ENCODE data around the gene CACNG6.
A peak's percentile ranks its signal among the peaks of the same experiment; 100 is the strongest.

CACNG6 gene

GRCh38 chr19:53962887-53963431 is 28.5 kb upstream of the CACNG6 start, which contains the start of gene CACNG8:
TSS of gene CACNG8 (plus strand) at chr19:53962937.
- DNase-seq (ENCODE audit: low read depth): no peak
- peak within 1 kb of the TSS; percentile 30 for H3K4me3 ChIP-seq (ENCODE audit: low read depth, low read length)

DNA sequence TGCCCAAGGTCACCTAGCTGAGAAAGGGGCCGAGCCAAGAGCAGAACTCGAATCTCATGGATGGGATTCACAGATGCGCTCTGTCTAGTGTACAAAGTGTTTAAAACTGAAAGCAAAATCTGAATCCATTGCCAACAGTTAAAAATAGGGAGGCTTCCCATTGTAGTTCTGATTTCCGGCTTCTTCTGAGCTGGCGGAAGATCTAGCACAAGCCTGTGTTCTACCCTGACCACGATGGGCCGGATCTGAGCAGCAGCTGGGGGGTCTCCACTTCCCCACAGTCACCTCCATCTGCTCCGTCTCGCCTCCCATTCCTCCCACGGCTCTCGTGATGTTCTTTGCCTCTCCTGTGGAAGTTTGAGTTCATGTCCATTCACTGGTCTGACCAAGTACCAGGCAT is 26.3 kb upstream of the CACNG6 start:
- no peak for DNase-seq (ENCODE audit: low read depth)
- no peak overlapping the region for H3K4me3 ChIP-seq (ENCODE audit: low read depth, low read length)

DNA sequence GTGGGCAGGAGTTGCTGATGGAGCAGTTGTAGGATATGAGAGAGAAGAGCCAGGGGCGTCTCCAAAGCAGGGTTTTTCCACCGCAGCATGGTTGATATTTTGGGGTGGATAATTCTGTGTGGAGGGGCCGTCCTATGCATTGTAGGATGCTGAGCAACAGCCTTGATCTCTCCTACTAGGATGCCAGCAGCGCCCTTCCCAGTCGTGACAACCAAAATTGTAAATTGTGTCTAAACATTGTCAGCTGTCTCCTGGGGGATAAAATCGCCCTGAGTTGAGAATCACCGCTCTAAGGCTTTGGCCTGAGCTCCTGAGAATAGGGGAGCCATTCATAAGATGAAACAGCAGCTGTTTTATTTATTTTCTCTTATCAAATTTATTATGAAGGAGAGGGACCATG is 24.5 kb upstream of the CACNG6 start:
- no peak for DNase-seq (ENCODE audit: low read depth)
- no peak overlapping the region for H3K4me3 ChIP-seq (ENCODE audit: low read depth, low read length)

DNA sequence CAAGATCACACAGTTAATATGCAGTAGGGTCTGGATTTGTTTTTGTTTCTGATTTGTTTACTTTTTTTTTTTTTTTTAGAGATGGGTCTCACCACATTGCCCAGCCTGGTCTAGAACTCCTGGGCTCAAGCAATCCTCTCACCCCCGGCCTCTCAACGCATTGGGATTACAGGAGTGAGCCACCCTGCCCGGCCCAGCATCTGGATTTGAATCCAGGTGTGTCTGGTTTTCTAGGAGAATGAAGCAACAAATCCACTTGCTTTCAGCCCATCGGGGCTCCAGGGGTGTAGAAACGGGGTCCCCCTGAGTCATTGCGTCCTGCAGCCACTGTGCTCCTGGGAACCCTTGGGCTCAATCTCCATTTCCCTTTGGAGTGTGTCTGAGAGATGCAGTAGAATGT is 22.1 kb upstream of the CACNG6 start:
- DNase-seq (ENCODE audit: low read depth): no peak
- H3K4me3 ChIP-seq (ENCODE audit: low read depth, low read length): no peak overlapping the region

DNA sequence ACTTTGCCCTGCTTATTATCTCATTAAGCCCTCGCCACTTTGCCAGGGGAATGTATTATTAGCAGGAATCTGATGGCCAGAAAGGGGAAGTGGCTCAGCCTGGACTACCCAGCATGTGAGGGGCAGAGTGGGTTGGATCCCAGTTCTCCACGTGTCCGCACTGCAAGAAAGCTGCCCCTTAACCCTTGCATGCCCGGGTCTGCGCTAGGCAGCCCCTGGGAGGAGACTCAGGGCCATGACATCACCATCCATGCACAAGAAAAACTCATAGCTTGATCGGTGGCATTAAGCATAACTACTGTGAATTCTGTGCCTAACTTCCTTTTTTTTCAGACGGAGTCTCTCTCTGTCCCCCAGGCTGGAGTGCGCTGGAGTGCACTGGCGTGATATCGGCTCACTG is 19.8 kb upstream of the CACNG6 start:
- DNase-seq (ENCODE audit: low read depth): no peak

GRCh38 chr19:53977429-53977990 is 13.9 kb upstream of the CACNG6 start:
- peak overlapping the region; percentile 40 for H3K4me3 ChIP-seq (ENCODE audit: low read depth, low read length)
- peak; percentile 59 for DNase-seq (ENCODE audit: low read depth)

More for the DNA sequence above, 19.8 kb upstream of the CACNG6 start:
- no peak overlapping the region for H3K4me3 ChIP-seq (ENCODE audit: low read depth, low read length)

GRCh38 chr19:53977991-53978731 is 13.3 kb upstream of the CACNG6 start:
- H3K4me3 ChIP-seq (ENCODE audit: low read depth, low read length): peak overlapping the region; percentile 40
- DNase-seq (ENCODE audit: low read depth): peak; percentile 72

- no peak for DNase-seq (ENCODE audit: low read depth)
- H3K4me3 ChIP-seq (ENCODE audit: low read depth, low read length): peak overlapping the region; percentile 42
Measured at GRCh38 chr19:53978975-53979801, 12.2 kb upstream of the CACNG6 start.

- no peak for DNase-seq (ENCODE audit: low read depth)
- H3K4me3 ChIP-seq (ENCODE audit: low read depth, low read length): peak overlapping the region; percentile 42
Measured at GRCh38 chr19:53980539-53981375, 10.7 kb upstream of the CACNG6 start.

GRCh38 chr19:53981376-53981951 is 10.0 kb upstream of the CACNG6 start:
- DNase-seq (ENCODE audit: low read depth): no peak
- no peak overlapping the region for H3K4me3 ChIP-seq (ENCODE audit: low read depth, low read length)

DNA sequence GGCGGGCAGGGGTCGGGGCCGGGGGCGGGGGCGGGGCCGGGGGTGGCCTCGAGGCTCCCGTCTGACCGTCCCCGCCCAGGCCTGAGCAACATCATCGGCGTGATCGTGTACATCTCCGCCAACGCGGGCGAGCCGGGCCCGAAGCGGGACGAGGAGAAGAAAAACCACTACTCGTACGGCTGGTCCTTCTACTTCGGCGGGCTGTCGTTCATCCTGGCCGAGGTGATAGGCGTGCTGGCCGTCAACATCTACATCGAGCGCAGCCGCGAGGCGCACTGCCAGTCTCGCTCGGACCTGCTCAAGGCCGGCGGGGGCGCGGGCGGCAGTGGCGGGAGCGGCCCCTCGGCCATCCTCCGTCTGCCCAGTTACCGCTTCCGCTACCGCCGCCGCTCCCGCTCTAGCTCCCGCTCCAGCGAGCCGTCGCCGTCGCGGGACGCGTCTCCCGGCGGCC is 9.4 kb upstream of the CACNG6 start:
- no peak for DNase-seq (ENCODE audit: low read depth)
- peak overlapping the region; percentile 29 for H3K4me3 ChIP-seq (ENCODE audit: low read depth, low read length)

- DNase-seq (ENCODE audit: low read depth): no peak
Measured at GRCh38 chr19:53982611-53983010, 8.8 kb upstream of the CACNG6 start.

GRCh38 chr19:53983457-53984289 is 7.8 kb upstream of the CACNG6 start:
- no peak for DNase-seq (ENCODE audit: low read depth)
- H3K4me3 ChIP-seq (ENCODE audit: low read depth, low read length): no peak overlapping the region

More at GRCh38 chr19:53982611-53983010, 8.8 kb upstream of the CACNG6 start:
- no peak overlapping the region for H3K4me3 ChIP-seq (ENCODE audit: low read depth, low read length)

DNA sequence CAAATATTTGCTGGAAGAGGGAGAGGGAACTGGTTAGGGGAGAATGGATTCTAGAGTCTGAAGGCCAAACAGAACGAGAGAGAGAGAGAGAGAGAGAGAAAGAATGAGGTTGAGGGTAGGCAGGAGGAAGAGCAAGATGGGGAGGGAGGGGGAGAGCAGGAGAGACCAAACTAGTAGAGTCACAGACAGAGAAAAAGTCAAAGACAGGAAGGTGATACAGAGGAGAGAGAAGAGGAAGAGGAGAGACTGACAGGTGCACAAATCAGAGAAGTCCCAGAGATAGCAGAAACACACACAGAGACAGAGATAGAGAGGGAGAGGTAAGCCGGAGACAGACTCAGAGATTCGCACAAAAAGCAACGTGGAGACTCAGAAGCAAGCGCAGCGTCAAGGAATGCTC is 5.6 kb upstream of the CACNG6 start:
- no peak overlapping the region for H3K4me3 ChIP-seq (ENCODE audit: low read depth, low read length)
- no peak for DNase-seq (ENCODE audit: low read depth)

GRCh38 chr19:53988981-53989380 is 2.5 kb upstream of the CACNG6 start:
- DNase-seq (ENCODE audit: low read depth): no peak

GRCh38 chr19:53989600-53990533 is 1.6 kb upstream of the CACNG6 start:
- DNase-seq (ENCODE audit: low read depth): no peak
- H3K4me3 ChIP-seq (ENCODE audit: low read depth, low read length): no peak overlapping the region

More at GRCh38 chr19:53988981-53989380, 2.5 kb upstream of the CACNG6 start:
- no peak overlapping the region for H3K4me3 ChIP-seq (ENCODE audit: low read depth, low read length)

GRCh38 chr19:53992211-53992610 is 774 bp downstream of the CACNG6 start:
- DNase-seq (ENCODE audit: low read depth): no peak
- H3K4me3 ChIP-seq (ENCODE audit: low read depth, low read length): no peak overlapping the region
